Activated CD4-positive, alpha-beta T cell treated with anti-CD3 and anti-CD28 coated beads, Interleukin-2, Interleukin-4, amounts not matched to agents 100 ng/mL and 50 ng/mL, durations not matched to agents 16 hours and 8 hours (primary cell): ENCODE data around the gene DTX1.
"Not testable (repeated sequence)": the region's sequence is repeated elsewhere in the genome, so short reads cannot be mapped to it uniquely, and the experiment has no call there.

ENCODE experiments used
- DNase-seq: peaks from one replicate; pipeline ENCODE4 v3.0.0-alpha.2; 2020; ENCODE audit warnings: low spot score

The DTX1 gene

GRCh38 chr12:113137861-113138783, 81.6 kb downstream of the DTX1 start:
- no peak for DNase-seq

GRCh38 chr12:113138826-113139225, 82.3 kb downstream of the DTX1 start:
- no peak for DNase-seq

- no peak for DNase-seq
Measured at GRCh38 chr12:113140706-113141105, 84.2 kb downstream of the DTX1 start.

- DNase-seq, result not testable (repeated sequence)
Measured at GRCh38 chr12:113141716-113142115, 85.2 kb downstream of the DTX1 start.

GRCh38 chr12:113142173-113142885, 85.8 kb downstream of the DTX1 start:
- no peak for DNase-seq

GRCh38 chr12:113142886-113143332, 86.4 kb downstream of the DTX1 start:
- DNase-seq, result no peak

GRCh38 chr12:113143959-113144358, 87.4 kb downstream of the DTX1 start:
- DNase-seq, result no peak

GRCh38 chr12:113144806-113145205, 88.3 kb downstream of the DTX1 start:
- no peak for DNase-seq

GRCh38 chr12:113145720-113146551, 89.4 kb downstream of the DTX1 start:
- DNase-seq, result no peak

GRCh38 chr12:113146999-113147398, 90.5 kb downstream of the DTX1 start:
- DNase-seq, result no peak
